D721Med (cell line): Measurements from ENCODE around the gene NOP53.
A peak's percentile ranks its signal among the peaks of the same experiment; 100 is the strongest.
"Not testable (repeated sequence)": the region's sequence is repeated elsewhere in the genome, so short reads cannot be mapped to it uniquely, and the experiment has no call there.

Experiments
- DNase-seq: peaks from one replicate; pipeline ENCODE4 v3.0.0; 2011; ENCODE audit warnings: low spot score; ENCODE audit not compliant: insufficient read length
- FAIRE-seq: peaks from 2 replicates; lab custom pipeline; 2011; peaks lifted over from hg19 to GRCh38; lab: Jason Lieb, UNC
- TF ChIP-seq, protein P1 (sequence below): IDR thresholded peaks from 2 replicates; pipeline ENCODE4 v1.5.1; 2012; ENCODE audit warnings: mild to moderate bottlenecking, control low read depth; ENCODE audit not compliant: insufficient read depth; ENCODE audit errors: missing control alignments

NOP53 gene

DNA sequence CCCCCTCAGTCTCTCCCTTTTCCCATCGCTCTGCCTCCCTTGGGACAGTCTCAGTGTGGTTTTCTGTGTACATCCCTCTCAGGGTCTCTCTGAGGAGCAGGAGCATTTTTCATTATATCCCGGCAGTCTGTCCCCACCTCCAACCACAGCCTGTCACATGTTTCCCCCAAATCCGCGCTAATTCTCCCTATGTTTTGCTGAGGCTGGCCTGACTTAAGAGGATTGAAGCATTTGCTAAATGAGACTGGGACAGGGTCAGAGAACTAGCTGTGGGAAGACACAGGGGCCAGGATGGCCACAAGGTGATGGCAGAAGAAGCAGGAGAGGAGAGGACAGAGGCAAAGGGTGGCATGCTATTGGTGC is 53.5 kb downstream of the NOP53 start:
- TF ChIP-seq, protein P1, sequence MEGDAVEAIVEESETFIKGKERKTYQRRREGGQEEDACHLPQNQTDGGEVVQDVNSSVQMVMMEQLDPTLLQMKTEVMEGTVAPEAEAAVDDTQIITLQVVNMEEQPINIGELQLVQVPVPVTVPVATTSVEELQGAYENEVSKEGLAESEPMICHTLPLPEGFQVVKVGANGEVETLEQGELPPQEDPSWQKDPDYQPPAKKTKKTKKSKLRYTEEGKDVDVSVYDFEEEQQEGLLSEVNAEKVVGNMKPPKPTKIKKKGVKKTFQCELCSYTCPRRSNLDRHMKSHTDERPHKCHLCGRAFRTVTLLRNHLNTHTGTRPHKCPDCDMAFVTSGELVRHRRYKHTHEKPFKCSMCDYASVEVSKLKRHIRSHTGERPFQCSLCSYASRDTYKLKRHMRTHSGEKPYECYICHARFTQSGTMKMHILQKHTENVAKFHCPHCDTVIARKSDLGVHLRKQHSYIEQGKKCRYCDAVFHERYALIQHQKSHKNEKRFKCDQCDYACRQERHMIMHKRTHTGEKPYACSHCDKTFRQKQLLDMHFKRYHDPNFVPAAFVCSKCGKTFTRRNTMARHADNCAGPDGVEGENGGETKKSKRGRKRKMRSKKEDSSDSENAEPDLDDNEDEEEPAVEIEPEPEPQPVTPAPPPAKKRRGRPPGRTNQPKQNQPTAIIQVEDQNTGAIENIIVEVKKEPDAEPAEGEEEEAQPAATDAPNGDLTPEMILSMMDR: no peak
- FAIRE-seq (peak; percentile 95), DNase-seq (peak; percentile 55)

DNA sequence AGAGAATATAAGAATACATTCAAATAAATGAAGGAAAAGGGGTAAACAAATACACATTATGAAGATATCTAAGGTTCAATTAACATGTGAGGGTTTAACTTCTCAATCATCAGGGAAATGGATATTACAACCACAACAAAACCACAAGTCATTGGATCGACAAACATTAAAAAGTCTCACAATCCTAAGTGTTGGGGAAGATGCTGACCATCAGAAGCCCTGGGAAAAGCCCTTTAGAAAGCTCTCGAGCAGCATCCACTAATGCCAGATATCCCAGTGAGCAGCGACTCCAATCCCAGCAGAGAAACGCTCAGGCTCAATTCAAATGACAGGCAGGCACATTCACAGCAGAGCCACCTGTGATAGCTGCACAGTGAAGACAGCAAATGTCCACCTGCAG is 55.9 kb downstream of the NOP53 start:
- FAIRE-seq (peak; percentile 48), DNase-seq (no peak)
- TF ChIP-seq, protein P1: no peak

DNA sequence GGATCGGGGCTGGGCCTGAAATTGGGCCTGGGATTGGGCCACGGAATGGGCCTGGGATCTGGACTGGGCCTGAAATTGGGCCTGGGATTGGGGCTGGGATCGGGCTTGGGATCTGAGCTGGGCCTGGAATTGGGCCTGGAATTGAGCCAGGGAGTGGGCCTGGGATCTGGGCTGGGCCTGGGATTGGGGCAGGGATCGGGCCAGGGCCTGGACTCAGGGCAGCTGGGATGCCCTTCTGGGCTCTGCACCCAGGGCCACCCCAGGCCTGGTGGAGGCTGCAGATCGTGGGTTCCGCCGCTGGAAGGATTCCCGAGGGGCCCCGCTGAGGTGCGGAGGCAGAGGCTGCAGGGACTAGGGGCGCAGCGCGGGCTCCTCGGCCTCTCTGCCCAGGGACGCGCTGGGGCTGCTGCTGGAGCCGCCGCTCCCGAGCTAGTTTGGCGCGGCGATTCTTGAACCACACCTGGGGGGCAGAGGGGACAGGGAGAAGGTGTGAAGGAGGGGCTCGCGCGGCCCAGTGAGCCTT is 57.2 kb downstream of the NOP53 start:
- FAIRE-seq: no peak
- DNase-seq: no peak
- TF ChIP-seq, protein P1: no peak

DNA sequence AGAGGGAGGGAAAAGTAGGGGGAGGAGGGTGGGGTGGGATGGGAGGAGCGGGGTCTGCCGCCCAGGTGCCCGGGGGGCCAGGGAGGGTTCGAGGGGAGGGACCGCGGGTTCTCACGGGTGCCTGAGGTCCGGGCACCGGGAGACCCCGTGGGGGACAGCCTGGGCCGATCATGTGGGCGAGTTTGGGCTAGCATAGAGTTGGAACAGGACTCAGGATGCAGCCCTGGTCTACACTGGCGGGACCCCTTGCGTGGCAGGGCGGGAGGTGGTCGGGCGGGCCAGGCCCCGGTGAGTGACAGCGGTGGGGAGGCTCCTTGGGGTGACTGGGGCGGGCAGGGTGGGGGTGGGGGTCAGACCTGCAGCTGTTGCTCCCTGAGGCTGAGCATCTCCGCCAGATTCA is 57.8 kb downstream of the NOP53 start:
- not testable (repeated sequence) for DNase-seq, FAIRE-seq

DNA sequence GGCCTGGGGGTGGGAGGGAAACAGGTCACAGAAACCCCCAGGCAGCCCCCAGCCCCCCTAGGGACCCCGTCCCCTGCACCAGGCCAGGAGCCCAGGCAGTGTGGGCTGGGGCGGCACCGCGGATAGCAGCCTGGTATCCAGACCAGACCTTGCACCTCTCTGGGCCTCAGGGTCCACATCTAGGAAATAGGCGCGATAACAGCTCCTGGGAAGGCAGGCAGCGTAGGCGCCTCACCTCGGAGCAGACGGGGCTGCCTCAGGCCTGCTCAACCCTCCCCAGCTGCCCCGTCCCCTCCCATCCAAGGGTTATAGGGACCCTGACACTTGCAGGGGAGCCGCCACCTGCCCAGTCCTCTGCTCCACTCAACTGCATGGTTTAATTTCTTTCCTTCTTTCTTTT is 58.3 kb downstream of the NOP53 start:
- not testable (repeated sequence) for FAIRE-seq

DNA sequence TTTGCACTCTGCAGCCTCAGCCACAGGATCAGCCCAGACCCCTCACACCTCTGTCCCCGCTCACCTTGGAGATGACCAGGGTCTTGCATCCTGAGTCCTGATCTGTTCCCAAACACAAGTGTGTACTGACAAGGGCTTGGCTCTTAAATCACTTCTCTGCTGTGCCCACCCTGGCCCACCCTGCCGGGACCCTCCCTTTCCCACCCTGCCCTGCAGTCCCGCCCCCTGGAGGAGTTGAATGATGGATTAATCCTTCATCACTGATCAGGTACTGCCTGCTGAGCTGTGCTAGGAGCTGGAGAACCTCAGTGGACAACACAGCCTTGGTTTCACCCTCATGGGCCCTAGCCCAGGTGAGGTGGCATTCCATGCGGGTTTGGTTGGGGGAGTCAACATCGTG is 59.1 kb downstream of the NOP53 start, which contains the start of gene TPRX1:
TSS of gene TPRX1 (minus strand) at position 101 of the 400 bp plus-strand sequence. CDS start at position 89, 12 bp downstream.
- not testable (repeated sequence) for DNase-seq, FAIRE-seq

More for the DNA sequence above, 58.3 kb downstream of the NOP53 start:
- DNase-seq: not testable (repeated sequence)

DNA sequence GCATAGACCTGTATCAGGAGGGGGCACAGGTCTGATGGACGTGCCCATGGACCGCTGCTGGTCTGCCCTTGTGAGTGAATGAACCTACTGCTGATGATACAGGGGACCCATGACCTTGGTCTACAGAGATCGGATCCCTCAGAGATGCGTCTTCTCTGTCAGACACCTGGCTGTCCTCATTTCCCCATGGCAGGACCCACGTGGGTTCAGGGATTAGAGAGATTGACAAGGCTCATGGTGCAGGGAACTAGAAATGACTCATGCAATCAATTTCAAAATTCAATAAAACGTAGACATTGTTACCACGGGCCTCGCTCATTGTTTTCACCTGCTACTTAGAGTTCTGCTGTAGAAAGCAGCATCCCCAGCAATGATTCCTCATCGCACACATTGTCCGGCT is 60.0 kb downstream of the NOP53 start:
- TF ChIP-seq, protein P1: no peak

DNA sequence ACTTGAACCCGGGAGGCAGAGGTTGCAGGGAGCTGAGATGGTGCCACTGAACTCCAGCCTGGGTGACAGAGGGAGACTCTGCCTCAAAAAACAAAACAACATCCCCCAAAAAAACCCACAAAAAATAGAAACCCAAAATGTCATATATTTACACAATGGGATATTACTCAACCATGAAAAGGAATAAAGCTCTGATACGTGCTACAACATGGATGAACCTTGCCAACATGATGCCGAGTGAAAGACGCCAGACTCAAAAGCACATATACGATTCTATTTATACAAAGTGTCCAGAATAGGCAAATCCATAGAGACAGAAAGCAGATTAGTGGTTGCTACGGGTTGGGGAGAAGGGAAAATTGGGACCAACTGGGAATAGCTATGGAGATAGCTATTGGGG is 61.1 kb downstream of the NOP53 start:
- DNase-seq (no peak), FAIRE-seq (no peak)
- TF ChIP-seq, protein P1: no peak

More for the DNA sequence above, 60.0 kb downstream of the NOP53 start:
- FAIRE-seq: no peak
- DNase-seq: no peak
